ENCODE results near the gene HSPE1.
"Not testable (repeated sequence)": the region's sequence is repeated elsewhere in the genome, so short reads cannot be mapped to it uniquely, and the experiment has no call there.

The HSPE1 gene

DNA sequence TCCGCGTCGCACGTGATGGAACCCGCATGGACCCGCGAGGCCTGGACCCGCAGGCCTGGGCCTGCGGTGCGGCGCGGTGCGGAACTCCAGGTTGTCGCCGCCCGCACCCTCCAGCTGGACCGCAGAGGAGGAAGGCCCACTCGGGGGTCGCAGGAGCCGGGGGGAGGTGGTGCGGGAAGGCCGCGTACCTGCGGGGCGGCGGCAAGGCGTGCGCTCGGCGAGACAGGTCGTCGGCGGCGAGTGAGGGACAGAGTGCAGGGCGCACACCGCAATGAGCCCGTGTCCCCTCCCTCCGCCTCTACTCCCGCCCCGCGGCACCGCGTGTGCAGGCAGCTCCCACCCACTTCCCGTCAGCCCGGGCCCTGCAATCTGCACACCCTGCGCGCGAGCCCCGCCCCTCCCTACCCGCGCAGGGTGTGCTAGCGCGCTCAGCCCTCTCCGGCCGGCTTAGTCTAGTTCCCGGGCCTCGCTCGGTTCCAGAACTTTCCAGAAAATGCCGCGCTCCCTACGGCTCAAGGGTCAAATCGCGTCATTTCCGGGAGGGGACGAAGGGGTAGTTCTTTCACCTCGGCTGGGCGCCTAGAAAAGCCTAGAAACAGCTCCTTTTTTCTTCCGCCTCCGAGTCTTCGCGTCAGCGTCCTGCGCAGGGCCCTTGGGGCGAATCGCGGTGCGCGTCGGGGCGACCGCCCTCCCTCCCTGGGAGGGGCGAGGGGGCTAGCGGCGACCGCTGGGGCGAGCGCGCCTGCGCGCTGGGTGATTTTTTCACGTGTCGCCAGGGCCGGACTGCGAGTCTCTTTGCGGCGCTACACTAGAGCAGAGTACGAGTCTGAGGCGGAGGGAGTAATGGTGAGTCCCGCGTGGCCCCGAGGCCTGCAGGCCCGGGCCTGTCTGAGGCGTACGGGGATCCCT lies at the start of gene HSPE1, which contains the start of gene HSPD1:
HSPE1 (plus strand) TSS at position 786 of the 909 bp plus-strand sequence; CDS start at position 844, 58 bp downstream.
HSPD1 (minus strand) TSS at position 247 of the 909 bp plus-strand sequence. CDS start 992 bp downstream, outside the sequence.
- peak; percentile 95 for DNase-seq (ENCODE audit: low read depth)

DNA sequence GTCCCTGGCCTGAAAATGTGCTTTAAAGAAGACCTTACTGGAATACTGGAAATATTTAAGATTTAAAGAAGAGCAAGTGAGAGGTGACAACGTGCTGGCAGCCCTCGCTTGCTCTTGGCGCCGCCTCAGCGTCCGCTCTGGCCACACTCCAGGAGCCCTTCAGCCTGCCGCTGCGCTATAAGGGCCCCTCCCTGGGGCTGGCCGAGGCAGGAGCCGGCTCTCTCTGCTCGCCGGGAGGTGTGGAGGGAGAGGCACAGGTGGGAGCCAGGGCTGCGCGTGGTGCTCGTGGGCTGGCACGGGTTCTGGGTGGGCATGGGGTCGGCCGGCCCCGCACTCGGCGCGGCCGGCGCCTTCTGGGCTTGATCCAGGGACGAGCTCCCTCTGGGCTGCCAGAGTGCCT lies 49.7 kb upstream of the HSPE1 start:
- DNase-seq (ENCODE audit: low read depth), result no peak

DNA sequence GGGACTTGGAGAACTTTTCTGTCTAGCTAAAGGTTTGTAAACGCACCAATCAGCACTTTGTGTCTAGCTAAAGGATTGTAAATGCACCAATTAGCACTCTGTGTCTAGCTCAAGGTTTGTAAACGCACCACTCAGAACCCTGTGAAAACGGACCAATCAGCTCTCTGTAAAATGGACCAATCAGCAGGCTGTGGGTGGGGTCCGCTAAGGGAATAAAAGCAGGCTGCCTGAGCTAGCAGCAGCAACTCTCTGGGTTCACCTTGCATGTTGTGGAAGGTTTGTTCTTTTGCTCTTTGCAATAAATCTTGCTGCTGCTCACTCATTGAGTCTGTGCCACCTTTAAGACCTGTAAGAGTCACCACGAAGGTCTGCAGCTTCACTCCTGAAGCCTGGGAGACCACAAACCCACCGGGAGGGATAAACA lies 49.2 kb upstream of the HSPE1 start:
- not testable (repeated sequence) for DNase-seq (ENCODE audit: low read depth)

DNA sequence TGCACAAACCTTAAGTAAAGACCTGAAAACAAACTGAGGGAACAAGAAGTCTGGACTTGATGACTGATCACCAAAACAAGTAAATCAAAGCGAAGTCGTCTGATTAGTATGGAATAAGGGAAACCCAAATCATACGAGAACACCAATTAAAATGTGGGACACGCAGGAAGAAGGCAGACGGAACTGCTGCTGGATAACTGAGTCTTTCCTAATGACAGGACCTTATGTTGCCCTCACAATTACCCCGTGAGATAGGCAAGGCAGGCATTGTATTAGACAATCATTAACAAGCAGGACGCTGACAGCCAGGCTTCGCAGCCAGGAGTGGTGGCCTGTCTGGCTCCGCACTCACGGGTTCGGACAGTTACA lies 47.4 kb upstream of the HSPE1 start:
- no peak for DNase-seq (ENCODE audit: low read depth)

DNA sequence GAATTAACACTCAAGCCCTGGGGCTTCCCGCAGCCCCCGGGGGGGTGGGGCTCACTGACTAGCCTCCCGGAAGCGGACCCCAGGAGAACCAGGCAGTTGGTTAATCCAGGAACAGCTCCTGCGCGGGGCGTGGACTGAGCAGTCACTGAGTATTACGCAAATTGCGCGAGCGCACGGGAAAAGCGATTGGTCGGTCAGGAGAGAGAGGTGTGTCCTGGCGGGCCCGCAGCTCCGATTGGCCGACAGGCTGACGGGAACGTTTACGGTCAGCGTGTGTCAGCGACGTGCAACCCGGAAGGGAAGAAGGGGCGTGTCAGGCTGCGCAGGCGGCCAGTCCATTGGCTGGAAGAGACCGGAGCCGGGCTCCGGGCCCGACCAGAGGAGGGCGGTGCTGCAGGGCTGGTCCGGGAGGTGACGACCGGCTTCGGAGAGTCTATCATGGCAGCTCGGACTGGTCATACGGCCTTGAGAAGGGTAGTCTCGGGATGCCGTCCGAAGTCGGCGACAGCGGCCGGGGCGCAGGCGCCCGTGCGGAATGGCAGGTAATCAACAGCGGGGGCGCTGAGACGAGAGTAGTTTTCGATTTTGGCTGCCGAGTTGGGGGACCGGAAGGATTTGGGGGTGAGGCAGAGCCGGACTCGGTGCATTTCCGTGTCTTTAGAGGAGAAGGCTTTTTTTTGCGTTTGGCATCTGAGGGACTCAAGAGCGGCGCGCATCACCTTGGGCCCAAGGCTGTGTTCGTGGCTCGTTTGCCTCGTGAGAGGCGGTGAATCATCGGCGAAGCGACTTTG lies 46.9 kb upstream of the HSPE1 start, which contains the start of gene COQ10B:
COQ10B (plus strand) TSS at position 430 of the 791 bp plus-strand sequence; CDS start at position 439, 9 bp downstream.
- peak; percentile 99 for DNase-seq (ENCODE audit: low read depth)

DNA sequence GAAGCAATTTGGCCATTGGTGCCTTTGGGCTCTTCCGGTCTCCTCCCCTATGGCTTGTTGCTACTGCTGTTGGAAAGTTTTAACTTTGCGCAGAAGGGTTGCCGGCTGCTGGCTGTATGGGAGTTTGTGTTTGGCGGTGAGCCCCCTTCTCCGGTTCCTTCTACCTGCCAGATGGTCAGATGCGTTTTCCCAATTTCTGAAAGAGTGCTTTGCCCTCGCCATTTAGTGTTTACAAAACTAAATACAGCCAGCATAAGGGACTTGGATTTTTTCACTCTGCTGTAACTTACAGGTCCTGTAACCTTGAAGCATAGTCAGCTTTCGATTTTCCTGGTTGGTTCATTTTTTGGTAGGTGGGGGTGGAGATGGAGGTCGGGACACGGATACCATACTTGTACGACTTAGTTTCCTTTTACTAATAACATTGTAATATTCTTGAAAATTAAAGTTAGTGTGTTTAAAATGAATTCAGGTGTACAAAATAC lies 46.2 kb upstream of the HSPE1 start:
- no peak for DNase-seq (ENCODE audit: low read depth)

DNA sequence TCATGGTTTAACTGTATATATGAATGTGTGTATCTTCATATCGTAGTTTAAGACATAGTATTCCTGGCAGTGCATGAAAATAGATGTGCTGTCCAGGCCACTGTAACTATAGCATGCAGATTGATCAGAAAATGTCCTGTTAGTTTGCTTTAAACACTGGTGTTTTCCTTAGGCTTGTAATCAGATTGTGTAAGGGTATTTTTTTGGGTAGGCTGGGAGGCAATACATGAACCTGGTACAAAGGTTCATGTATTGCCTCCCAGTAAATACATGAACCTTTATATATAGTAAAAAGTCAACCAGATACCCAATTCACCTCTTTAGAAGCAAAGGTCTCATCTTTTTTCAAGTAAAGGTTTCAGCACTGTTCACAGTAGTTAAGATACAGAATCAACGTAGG lies 45.3 kb upstream of the HSPE1 start:
- no peak for DNase-seq (ENCODE audit: low read depth)

DNA sequence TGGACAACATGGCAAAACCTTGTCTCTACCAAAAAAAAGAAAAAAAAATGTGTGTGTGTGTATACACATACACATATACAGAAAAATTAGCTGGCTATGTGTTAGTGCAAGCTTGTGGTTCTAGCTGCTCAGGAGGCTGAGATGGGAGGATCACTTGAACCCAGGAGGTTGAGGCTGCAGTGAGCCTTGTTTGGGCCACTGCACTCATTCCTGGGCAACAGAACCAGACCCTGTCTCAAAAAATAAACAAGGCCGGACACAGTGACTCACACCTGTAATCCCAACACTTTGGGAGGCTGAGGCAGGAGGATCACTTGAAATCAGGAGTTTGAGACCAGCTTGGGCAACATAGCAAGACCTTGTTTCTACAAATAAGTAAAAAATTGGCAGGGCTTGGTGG lies 44.8 kb upstream of the HSPE1 start:
- DNase-seq (ENCODE audit: low read depth), result no peak

DNA sequence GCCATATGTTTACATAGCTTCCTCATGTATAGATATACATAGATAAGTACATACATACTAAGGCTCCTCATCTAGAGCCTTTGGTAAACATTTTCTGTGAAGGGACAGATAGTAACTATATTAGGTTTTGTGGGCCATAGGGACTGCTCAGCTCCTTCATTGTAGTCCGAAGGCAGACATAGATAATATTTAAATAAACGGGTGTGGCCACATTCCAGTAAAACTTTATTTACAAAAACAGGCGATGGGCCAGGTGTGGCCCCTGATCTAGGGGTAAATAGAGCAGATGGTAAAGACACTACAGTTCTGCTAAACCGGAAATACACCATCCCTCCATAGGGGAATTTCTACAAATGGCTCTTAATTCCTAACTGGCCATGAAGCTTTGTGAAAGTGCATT lies 39.5 kb upstream of the HSPE1 start:
- DNase-seq (ENCODE audit: low read depth), result no peak

DNA sequence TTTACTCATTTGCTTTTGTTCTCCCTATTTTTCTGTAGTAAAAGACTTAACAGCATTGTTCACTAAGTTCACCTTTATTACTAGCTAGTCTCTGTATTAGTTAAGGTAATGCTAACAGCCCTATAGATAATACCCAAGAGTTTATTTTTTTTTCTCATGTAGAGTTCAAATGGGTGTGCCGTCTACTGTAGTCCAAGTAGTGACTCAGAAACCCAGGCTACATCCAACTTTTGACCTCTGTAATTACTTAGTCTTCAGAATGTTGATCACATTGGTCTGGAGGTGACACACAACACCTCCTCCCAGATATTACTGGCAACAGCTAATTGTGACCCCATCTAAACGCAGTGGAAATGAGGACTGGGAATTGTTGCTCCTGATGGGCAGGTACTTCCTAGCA lies 39.1 kb upstream of the HSPE1 start:
- no peak for DNase-seq (ENCODE audit: low read depth)

DNA sequence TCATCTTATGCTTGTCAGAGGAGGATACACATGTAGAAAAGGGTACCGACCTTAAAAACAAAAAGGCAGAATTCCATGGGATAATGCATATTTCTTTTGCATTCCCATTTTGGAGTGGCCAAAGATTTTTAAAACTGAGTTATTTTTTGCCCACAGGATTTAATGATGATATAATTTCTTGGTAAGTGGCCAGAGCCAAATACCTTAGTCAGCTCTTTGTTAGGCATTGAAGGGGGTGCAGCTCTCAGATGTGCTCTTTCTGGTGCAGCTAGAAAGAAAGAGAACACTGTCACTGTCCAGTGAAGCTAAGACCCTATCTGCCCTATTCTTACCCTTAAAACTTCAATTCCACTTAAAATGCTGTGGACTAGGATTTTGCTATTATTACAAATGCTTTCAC lies 36.0 kb upstream of the HSPE1 start:
- no peak for DNase-seq (ENCODE audit: low read depth)

DNA sequence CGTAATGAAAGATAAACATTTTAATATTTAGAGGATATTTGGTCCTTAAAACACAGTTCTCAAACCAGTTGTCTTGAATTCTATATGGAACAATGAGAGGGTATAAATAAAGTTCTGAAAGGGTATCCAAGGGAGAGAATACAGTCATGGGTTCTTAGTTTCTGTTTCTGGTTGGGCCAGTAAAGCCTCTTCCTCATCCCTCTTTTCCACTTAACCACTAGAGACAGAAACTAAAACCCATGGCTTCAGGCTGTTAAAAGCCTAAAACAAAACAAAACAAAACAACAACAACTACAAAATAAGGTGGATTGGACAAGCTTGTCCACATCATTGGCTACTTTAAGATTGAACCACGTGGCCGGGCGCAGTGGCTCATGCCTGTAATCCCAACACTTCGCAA lies 28.0 kb upstream of the HSPE1 start:
- DNase-seq (ENCODE audit: low read depth), result no peak

DNA sequence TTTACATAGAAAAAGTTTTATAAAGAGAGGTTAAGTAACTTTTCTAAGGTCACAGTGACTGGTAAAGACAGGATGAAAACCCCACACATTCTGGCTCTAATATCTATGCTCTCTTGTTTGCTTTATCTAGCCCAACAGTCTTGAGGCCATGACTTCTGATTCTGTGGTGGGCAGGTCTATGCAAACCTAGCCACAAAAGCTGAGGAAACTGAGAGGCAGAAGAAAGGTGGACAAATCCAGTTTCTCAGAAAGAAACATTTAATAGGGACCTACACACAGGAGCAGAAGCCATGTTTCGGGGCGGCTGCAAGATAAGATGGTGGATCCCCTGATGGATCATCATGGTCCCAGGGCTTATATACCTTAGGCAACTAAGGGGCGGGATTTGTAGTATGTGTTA lies 22.4 kb upstream of the HSPE1 start:
- DNase-seq (ENCODE audit: low read depth), result no peak

DNA sequence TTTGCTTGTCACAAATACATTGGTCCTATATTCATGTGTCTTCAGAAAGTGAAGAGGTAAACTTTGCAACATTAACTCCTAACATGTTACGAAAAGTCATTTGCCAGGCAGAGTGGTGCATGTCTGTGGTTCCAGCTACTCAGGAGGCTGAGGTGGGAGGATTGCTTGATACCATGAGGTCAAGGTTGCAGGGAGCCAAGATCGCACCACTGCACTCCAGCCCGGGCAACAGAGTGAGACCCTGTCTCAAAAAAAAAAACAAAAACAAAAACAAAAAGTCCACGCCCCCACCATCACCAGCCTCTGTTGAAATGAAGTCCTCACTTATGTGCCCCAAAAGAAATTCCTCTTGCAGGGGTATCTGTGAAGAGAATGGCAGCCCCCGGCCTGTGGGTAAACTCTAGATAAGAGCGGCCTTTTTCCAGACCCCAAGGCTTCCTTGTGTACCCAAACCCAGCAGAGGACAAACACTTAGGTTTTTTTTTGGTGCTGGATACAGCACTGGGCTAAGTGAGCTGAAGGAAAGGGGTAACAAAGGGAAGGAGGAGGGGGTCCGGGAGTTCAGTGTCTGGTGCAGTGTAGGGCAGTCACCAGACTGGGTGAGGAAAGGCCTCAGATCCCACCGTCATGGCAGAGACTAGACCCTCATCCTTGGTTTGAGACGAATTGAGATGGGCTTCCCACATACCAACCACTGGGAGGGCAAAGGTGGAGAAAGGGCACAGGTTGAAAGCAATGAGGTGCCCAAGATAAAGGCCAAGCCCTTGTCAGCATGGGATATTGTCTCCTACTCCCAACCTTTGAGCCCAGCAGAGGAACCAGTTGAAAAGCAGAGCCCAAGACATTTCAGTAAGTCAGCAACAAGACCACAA lies 19.8 kb upstream of the HSPE1 start:
- DNase-seq (ENCODE audit: low read depth), result no peak

DNA sequence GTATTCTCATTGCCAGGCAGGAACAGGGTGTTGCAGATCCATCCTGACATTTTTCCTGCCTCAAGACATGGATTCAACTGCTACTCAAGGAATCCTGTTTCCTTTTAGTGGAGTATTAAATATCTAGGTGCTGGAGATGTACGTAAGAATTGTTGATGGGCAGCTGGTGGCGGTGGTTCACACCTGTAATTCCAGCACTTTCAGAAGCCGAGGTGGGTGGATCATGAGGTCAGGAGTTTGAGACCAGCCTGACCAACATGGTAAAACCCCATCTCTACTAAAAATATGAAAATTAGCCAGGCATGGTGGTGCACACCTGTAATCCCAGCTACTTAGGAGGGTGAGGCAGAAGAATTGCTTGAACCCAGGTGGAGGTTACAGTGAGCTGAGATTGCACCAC lies 15.9 kb upstream of the HSPE1 start:
- DNase-seq (ENCODE audit: low read depth), result not testable (repeated sequence)

DNA sequence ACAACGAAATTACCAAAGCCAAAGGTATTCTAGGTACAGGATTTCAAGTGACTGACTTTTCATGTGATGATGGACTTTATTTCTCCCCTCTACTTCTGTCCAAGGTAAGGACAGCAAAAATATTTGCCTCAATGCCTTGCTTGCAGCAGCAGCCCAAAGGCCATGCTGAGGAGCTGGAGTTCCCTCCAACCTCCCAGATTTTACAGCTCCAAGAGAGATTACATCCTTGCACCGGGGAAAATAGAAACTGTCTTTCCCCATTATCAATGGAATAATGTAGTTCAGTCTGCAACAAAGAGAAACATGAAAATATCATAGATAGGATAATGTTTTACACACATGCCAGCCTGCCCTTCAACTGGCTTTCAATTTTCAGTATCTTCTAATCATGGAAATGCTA lies 14.0 kb upstream of the HSPE1 start:
- no peak for DNase-seq (ENCODE audit: low read depth)

DNA sequence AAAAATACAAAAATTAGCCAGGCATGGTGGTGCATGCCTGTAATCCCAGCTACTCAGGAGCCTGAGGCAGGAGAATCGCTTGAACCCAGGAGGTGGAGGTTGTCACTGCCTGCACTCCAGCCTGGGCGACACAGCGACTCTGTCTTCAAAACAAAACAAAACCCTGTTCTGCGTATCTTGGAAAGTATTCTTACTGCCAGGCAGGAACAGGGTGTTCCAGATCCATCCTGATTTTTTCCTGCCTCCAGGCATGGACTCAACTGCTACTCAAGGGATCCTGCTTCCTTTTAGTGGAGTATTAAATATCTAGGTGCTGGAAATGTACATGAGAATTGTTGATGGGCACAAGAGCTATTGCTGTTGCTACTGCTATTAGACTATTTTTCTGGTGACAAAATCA lies 12.8 kb upstream of the HSPE1 start:
- no peak for DNase-seq (ENCODE audit: low read depth)

DNA sequence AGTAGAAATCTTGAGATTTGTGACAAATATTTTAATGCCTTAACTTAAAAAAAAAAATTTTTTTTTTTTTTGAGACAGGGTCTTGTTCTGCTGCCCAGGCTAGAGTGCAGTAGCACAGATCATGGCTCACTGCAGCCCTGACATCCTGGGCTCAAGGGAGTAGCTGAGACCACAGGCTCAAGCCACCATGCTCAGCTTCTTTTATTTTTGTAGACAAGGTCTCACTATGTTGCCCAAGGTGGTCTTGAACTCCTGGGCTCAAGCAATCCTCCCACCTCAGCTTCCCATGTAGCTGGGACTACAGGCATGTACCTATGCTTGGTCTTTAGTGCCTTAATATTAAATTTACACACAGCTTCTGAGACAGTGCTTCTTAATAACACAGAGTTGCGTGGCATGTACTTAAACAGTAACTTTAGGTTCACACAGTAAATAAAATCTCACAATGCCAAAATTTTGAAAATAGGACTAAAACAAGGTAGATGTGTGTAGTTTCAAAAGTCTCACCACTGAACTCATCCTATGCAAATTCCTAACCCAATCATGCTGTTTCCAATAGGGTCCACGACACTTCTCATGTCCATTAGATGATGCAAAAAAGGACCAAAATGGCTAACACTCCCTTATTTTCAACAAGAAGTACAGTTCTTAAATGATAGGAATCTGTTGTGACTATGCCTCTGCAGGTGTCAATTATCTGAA lies 4.6 kb upstream of the HSPE1 start:
- no peak for DNase-seq (ENCODE audit: low read depth)

DNA sequence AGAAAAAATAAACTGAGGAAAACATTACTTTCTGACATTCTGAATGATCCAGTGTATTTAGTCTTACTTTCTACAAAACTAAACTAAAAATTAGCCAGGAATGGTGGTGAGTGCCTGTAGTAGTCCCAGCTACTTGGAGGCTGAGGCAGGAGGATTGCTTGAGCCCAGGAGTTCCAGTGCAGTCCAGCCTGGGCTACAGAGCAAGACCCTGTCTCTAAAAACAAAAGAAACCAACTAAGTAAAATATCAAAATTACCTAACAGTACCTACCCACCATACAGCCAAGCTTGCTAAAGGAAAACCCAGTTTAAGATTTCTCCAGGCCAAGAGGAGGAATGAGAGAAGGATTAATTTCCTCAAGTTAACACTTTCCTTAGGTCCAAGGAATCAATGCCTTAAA lies 3.5 kb upstream of the HSPE1 start:
- DNase-seq (ENCODE audit: low read depth), result no peak

DNA sequence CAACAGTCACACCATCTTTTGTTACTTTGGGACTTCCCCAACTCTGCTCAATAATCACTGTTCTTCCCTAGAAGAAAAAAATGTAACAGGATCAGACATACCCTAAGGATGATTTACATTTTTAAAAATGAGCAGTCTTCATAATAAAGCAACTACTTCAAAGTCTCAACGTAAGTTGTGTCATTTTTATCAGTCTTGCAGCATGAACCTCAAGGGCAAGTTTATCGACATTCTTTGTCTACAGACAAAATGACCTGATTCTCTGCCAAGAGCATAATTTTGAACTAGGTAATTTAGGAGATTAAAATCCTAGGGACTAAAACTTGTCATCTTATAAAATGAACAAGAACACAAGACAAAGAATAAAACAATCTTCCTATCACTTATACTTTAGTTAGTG lies 2.9 kb upstream of the HSPE1 start:
- DNase-seq (ENCODE audit: low read depth), result no peak

DNA sequence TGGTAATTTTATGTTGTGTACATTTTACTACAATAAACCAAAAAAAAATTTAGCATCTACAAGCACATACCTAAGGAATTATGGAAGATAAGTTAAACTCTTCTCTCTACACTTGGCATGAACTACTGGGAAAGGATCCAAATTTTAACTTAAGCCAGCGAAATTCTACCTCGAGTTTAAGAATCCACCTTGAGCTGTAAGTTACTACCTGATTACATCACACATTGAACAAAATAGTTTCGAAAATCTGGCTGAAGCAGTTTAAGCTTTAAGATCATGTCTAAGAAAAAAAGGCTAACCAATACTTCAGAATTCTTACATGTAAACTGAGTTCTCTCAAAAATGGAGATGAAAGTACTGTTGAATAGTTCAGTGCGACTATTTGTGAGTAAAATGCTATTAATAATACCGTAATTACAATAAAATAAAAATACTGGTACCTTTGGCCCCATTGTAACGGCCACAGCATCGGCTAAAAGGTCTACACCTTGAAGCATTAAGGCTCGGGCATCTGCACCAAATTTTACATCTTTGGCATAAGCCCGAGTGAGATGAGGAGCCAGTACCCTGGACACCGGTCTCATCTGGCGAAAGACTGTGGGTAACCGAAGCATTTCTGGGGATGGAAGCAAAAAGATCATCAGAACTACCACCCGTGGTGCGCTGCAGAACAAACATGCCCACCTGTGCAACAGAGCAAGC lies 1.8 kb upstream of the HSPE1 start:
- no peak for DNase-seq (ENCODE audit: low read depth)

Data from T-helper 22 cell (primary cell).